Heart left ventricle (tissue), 13 donors: ENCODE results near the gene ZNF292.

Experiments used
- CTCF ChIP-seq, 12 donors: fragments of 200-600 bp; sonication (generic) in 4 of 12; IDR thresholded peaks; one replicate each; pipeline versions ENCODE4 v1.5.0 to v1.8.0; 2018 to 2022; ENCODE audit warnings: antibody characterized with exemption in 12 of 12, mild to moderate bottlenecking in 5 of 12
- POLR2A ChIP-seq, 2 donors: fragments of 450-650 bp; IDR thresholded peaks; one replicate each; pipeline ENCODE4 v1.6.1; 2017; ENCODE audit warnings: antibody characterized with exemption in 2 of 2, mild to moderate bottlenecking in 2 of 2, moderate library complexity in 2 of 2
- donor health status: ischemic (EF 13 %, LVEDD 7.1; RV severe dilation, severe dysfunction).
- donor health status: DM: no; HTN: yes; CAD: no.
- donor health status: DM: no; HTN: no; CAD: no.
- donor health status: ischemic (EF 25% LVEDD 6.9; RV normal size, moderate dysfunction).
- donor health status: ischemic (EF 25% LVEDD 5.7; RV mildly dilated, moderate dysfunction).
- donor health status: ischemic (EF 35%, LVEDD 5.7; RV mildly dilated, moderate dysfunction).
- donor health status: nonischemic (EF 11% LVEDD 7.7; RV severe dilation, severe dysfunction).
- donor health status: DM: yes; HTN: yes; CAD: no.
- donor health status: PGD.
- donor health status: ischemic (EF 29% LVEDD 5.4; RV normal size, mild dysfunction).
- donor health status: nonischemic (EF 23%, LVEDD 6.1; RV moderate dilation, normal function).

GRCh38 chr6:87281426-87281825 lies 126.1 kb downstream of the ZNF292 start:
- no peak for TF ChIP-seq CTCF (IDR thresholded peaks at IDR 0.05)
- TF ChIP-seq POLR2A (IDR thresholded peaks at IDR 0.05): no peak
